Measurements from ENCODE around the gene PRKG1.
"Not testable (repeated sequence)": the region's sequence is repeated elsewhere in the genome, so short reads cannot be mapped to it uniquely, and the experiment has no call there.

PRKG1 gene

GRCh38 chr10:52212062-52212461 lies 1137.8 kb downstream of the PRKG1 start:
- DNase-seq: no peak

DNA sequence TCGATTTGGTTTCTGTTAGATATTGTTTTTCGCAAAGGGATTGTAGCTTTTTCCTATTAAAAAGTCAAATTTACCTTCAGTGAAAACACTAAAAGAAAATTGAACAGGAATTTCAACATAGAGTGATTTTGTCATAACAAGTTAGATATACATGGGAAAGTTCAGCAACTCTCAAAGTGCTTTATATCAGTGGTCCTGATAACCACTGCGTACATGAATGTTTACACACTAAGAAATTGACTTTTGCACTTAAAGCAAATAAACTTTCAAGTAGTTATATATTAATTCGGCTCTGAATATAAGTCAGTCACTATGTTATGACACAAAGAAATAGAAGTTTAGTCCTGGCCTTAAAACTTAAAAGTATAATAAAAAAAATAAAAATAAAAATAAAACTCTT lies 1138.5 kb downstream of the PRKG1 start:
- no peak for DNase-seq

DNA sequence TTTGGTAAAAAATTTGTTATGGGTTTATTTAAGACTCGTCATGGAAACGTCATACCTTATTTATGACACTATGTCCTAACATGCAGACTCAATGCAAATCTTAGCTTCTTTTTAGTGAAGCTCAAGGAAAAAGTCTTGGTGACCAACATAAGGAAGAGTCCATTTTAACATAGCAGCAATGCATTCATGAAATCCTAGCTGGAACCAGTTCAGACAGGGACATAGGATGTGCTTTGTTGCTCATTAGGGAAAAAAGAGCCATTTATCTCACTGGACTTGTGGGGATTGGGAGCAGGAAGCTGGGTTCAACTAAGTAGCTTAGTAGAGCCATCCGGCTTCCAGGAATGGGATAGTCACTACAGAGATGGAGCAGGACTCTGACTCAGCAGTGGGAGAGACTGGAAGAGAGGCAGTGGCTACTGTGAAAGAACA lies 1139.0 kb downstream of the PRKG1 start:
- DNase-seq: no peak

GRCh38 chr10:52215745-52216361 lies 1141.6 kb downstream of the PRKG1 start:
- peak in 1 of 2 donors; percentile 56 for DNase-seq

- DNase-seq: peak in 1 of 2 donors; percentile 43
Measured at GRCh38 chr10:52216852-52217251, 1142.6 kb downstream of the PRKG1 start.

DNA sequence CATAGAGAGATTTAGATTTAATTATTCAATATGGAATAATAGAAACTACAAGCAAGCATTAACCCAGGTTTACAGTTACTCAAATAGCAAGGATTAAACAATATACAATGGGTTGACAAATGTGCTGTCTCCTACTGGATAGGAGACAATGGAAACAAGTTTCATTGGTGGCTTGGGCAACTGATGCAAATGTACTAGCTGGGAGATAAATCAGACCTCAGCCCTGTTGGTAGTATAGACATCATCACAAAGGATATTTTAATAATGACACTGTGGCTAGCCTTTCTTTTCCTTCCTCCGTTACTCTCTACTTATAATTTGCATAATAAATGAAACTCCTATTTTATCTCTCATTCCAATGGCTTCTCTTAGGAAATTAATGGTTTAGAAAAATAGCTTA lies 1143.2 kb downstream of the PRKG1 start:
- no peak for DNase-seq

DNA sequence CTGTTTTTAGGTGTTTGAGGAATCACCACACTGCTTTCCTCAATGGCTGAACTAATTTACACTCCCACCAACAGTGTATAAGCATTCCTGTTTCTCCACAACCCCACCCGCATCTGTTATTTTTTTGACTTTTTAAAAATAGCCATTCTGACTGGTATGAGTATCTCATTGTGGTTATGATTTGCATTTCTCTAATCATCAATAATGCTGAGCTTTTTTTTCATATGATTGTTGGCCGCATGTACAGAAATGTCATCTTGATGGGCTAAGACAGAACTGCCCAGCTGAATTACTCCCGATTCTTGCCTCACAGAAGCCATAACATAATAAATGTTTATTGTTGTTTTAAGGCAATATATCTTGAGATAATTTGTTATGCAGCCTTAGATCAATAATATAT lies 1146.7 kb downstream of the PRKG1 start:
- no peak for DNase-seq

DNA sequence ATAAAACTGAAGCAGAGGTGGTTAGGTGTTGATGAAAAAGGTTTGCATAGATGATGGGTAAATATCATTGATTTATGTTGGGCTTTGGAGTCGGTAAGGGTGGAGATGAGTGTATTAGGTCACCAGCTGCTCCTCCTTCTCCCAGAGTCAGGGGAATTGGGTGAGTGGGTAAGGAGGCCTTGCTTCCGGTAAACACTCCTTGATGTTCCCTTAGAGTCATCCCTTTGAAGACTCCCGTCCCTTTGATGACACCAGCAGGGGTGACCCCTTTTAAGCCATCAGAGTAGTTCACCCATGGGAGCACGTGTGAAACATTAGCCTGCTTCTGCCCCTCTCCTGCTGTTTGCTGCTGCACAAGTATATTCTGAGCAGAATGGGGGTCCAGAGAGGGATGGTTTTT lies 1147.6 kb downstream of the PRKG1 start:
- no peak for DNase-seq

DNA sequence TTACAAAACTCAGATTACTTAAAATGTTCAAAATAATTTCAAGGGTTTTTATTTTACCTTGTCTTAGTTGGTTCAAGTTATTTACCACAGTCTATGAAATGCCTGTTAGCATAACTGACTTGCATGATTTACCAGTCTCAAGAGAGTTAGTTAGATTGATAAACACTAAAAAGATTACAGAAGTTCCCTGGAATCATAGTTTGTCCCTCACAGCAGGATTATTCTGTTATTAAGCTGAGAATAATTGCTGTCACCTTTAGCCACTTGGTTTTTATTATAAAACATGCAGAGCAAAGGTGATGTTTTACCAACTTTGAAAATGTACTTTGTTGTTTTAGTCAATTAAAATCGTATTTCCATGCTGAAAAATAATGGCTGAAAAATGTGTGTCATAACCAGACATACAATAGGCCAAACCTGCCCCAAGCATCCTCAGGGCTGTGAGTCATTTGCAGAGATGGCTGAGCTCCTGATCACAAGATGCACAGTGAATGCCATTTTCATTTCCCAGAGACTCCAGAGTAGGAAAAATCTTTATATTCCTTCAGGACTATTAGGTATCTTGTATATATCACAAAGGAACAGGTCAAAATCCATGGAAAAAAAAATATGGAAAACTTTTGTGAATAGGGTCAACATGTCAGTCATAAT lies 1152.0 kb downstream of the PRKG1 start:
- DNase-seq: no peak

- DNase-seq: no peak
Measured at GRCh38 chr10:52228556-52228955, 1154.3 kb downstream of the PRKG1 start.

GRCh38 chr10:52229291-52229931 lies 1155.1 kb downstream of the PRKG1 start:
- DNase-seq: no peak

DNA sequence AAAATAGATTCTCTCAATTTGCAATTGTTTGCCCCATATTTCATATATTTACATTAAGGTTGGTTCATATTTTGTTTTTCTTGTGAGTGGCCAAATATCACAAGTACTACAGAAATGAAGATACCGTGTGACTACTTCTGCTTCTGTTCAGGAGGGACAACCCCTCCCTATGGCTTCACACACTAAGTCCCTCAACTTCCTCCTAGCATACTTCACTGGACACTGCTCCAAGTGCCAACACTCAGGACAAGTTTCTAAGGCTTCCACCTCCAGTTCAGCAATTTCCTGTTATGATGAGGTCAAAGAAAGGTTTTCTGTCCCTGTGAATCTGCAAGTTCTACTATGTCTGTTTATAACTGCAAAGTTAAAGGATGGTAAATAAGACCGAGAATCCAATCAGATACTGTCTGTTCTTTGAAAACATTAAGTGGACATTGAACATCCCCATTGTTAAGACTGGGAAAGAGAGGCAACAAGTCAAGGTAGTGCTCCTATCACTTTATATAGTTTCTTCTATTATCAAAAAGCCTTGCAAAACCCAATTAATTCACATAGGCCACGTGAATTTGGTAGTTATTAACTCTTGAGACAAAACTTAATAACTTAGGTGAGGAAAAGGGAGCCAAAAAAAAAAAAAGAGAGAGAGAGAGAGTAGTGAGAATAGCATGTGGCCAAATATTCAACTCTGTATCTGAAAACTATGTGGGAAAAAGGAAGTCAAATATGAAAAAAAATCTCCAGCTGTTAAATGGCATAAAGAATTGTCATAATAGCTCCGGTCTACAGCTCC lies 1158.5 kb downstream of the PRKG1 start:
- DNase-seq: no peak

GRCh38 chr10:52233351-52233991 lies 1159.2 kb downstream of the PRKG1 start:
- not testable (repeated sequence) for DNase-seq

- DNase-seq: no peak
Measured at GRCh38 chr10:52239771-52240170, 1165.5 kb downstream of the PRKG1 start.

- no peak for DNase-seq
Measured at GRCh38 chr10:52245547-52245946, 1171.3 kb downstream of the PRKG1 start.

DNA sequence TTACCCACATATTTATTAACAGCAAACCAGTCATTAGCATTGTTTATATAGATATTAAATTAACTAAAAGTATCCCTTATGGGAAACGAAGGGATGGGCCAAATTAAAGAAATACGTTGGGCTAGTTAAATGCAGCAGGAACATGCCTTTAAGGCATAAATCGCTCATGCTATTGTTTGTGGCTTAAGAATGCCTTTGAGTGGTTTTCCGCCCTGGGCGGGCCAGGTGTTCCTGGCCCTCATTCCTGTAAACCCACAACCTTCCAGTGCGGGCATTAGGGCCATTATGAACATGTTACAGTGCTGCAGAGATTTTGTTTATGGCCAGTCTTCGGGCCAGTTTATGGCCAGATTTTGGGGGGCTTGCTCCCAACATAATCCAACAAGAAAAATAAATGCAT lies 1173.6 kb downstream of the PRKG1 start:
- not testable (repeated sequence) for DNase-seq

DNA sequence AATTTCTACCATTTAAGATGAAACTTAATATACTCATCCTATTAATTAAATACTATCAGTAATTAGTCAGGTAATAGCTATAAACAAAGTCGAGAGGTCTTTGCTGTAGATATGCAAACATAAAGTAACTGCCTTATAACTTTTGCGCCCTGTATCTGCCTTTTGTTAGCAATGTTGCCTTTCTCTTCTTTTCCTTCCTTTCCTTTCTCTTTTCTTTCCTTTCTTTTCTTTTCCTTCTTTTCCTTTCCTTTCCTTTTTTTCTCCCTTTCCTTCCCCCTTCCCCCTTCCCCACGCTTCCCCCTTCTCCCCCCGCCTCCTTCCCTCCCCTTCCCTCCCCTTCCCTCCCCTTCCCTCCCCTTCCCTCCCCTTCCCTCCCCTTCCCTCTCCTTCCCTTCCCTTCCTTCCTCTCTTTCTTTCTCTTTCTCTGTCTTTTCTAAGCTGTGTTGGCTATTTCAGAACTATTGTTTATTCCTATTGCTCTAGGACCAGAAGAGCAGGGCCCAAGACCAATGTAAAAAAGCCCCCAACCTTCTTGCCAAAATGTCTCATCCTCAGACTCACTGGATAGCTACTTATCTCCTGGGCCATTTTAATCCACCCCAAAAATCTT lies 1174.5 kb downstream of the PRKG1 start:
- DNase-seq: no peak

DNA sequence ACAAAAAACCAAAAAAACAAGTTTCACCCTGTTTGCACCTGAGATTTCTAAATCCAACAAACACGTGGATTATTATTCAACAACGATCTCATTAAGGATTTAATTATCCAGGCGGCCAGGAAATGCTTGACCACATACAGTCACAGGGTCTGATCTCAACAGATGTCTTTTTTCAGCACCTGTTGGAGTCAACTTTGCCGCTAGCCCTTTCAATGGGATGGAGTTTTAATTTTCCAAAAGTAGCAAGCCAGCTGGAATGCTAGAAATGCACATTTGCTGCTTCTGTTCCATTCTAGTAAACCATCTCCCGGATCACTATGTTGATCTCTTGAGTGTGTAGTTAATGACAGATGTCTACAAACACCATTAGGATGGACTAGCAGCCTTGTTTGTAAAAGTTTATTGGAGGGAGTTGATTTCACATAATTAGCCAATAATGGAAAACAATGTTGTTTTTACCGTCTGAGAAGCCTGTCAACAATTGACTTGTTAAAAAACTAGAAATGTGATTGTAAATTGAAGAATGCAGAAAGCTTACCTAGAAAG lies 1175.6 kb downstream of the PRKG1 start:
- DNase-seq: no peak

DNA sequence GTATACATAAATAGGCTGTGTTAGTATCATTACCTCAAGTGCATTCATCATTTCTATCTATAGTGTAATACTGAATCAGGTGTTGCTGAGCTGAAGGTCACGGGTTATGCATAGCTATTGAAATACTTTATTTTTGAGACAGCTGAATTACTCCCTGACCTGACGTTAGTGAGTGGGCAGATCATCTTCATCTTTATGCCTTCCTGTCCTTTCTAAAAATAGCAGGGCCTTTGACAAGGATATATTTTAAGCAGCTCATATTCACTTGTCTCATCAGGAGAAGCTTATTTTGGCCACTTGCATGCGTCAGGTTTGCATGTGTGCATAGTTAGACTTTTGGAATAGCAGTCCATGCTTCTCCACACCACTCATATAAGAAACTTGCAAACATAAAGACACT lies 1176.2 kb downstream of the PRKG1 start:
- no peak for DNase-seq

DNA sequence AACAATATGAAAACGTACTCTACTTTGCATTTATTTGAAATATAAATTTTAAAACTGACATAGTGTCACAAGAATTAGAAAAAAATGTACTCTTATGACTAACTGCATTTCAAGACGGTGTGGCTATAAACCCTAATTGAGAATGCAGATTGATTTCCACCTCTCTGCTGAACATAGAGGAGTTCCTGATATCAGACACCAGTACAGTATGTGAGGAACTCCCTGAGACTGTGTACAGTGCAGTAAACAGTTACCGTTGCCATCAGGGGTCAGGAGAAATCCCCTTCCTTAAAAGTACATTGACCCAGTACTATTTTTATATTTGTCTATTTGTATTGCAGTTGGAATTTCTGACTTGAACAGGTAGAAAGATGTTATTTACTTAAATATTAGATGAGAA lies 1178.0 kb downstream of the PRKG1 start:
- no peak for DNase-seq

DNA sequence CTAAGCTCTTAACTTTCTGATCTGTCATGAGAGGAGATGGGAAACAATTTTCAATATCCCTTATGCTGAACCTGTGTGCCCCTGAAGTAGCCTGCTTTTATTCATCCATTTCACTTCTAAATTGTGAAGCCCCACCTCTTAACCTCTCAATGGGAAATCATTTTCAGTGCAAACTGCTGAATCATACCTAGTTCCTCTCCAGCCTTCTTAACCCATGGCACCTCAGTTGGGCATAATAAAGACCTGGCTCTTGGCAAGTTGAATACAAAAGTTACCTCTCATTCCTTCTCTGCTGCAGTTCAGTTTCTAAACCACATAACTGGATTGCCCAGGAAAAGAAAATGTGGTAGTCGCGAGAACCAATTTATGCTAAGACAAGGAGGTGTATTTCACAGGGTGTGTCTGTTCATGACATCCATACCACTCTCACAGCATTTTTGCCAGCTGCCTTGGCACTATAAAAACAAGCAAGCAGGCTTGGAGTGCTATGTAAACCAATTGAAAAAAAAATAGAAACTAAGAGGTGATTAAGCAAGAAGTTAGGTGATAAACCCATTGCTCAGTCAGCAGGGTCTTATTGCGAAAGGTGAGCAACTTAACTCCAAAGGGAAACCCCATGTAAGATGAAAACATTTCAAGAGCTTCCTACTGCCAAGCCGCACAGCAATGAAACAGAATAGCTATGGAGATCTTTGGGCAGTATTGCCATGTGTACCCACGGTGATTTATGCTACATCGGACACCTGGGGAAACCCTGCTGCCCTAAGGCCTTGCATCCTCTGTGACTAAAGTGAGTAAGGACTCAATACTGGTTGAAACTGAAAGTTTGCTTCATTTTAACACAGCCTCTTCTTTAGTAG lies 1182.8 kb downstream of the PRKG1 start:
- DNase-seq: no peak
